T47D (cell line): ENCODE results near the gene PLA2G2F.

Source experiments
- DNase-seq, 2 experiments: peaks; one replicate each; pipeline versions ENCODE4 v3.0.0 to v3.0.0-alpha.2; 2011 to 2012; ENCODE audit warnings: low read depth in 1 of 2, low spot score in 1 of 2
- JUND ChIP-seq: IDR thresholded peaks from 2 replicates; pipeline ENCODE4 v1.6.1; 2012; ENCODE audit warnings: low read depth
- in situ Hi-C: cut with HindIII; loops from 2 replicates; pipeline ENCODE4 v1.10.0; 2016; ENCODE audit warnings: low sequenced_read_pairs, low pct_unique_long_range_greater_than_20kb

The PLA2G2F gene

DNA sequence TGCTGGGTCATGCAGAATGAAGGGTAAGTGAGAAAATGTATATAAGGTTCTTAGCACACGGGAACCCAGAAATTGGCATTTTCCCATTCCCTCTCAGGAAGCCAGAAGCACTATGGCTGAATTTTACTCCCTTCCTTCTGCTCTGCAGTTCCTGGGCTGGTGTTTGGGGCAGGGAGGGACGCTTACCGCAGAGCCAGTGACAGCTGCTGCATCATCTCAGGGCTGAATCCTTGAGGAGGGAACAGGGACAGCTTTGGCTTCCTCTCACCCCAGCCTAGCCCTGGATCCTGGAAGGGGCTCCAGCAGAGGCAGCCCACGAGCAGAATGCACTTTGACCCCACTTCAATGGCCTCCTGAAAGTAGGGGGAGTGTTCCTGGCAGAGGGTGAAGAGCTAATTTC lies 31.8 kb upstream of the PLA2G2F start:
- in situ Hi-C loops = no loop called here
- no peak for TF ChIP-seq JUND
- DNase-seq = no peak

DNA sequence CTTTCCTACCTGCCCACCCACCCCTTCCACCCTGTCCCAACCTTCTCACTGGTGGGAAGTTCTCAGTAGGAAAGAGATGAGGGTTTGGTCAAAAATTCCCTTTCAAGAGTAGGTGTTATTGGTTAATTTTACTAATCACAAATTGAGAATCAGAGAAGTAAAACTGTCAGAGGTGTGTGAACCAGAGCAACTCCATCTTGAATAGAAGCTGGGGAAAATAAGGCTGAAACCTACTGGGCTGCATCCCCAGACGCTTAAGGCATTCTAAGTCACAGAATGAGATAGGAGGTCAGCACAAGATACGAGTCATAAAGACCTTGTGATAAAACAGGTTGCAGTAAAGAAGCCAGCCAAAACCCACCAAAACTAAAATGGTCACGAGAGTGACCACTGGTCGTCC lies 31.3 kb upstream of the PLA2G2F start:
- no peak for TF ChIP-seq JUND
- no peak for DNase-seq
- in situ Hi-C loops = no loop called here

DNA sequence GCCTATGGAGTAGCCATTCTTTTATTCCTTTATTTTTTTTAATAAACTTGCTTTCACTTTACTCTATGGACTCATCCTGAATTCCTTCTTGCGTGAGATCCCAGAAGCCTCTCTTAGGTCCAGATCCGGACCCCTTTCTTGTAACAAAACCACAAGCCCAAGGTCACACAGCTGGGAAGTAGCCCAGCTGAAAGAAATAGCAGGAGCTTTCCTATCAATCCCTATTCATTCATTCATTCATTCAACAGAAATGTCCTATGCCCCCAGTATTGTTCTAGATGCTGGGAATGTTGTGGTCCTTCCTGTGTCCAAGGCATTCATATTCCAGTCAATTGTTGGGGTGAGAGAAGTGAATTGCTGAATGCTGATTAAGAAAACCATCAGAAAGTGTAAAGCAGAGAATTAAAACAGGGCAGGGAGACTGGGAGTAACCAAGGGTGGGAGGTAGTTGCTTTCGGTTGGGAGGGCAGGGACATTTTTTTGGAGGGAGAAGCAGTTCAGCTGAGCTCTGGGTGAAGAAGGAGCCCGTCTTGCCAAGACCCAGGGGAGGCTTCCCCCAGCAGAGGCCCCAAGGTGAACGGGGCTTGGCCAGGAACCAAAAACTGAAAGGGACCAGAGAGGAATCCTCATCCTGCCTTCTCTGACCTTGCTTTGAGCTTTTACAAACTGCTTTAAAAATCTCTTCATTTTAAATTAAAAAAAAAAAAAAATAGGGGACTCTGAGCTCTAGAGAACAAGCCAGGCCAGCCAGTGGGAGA lies 30.6 kb upstream of the PLA2G2F start:
- no peak for DNase-seq
- in situ Hi-C loops = no loop called here
- no peak for TF ChIP-seq JUND

DNA sequence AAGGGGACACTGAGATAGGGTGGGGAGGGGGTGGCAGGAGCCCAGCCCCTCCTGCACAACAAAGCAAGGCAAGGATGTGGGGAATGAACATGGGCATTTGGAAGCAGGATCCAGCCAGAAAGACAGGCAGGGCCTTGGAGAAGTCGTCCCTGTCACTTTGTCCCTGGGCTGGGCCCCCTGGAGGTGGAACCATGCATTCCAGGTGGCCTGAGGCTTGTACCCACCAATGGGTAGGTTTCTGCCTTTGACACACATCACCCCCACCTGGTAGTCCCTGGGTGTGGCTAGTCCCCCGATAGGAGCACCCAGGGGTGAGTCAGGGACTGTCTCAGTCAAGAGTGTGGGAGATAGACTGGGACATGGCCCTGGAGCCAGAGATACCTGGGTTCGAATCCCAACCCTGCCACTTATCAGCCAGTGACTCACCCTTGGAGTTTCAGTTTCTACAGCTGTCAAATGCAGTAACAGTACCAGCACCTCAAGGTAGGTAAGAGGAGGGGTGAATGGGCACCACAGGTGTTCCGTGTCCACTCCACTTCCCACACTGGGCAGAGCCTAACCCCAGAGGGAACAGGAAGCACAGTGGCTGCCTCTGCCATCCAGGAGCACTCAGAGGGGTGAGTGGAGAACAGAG lies 29.8 kb upstream of the PLA2G2F start:
- TF ChIP-seq JUND = no peak
- in situ Hi-C loops = no loop called here
- DNase-seq = no peak

DNA sequence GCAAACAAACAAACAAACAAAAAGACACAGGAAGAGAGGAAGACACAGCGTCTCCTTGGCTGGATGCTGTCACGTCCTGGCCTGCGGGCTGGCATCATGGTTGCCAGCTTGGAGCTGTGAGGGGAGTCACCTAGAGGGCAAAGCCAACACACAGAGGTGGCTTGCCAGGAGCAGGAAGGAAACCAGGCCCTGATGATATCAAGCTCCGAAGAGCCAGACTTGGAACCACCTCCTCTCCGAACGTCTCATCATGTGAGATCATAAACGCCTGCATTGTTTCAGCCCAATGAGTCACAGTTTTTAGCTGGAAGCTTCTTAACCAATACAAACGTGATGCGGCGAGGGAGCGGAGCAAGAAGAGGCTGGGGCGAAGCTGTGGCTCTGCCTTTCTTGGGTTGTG lies 28.4 kb upstream of the PLA2G2F start:
- DNase-seq = no peak
- no peak for TF ChIP-seq JUND
- in situ Hi-C loops = no loop called here

DNA sequence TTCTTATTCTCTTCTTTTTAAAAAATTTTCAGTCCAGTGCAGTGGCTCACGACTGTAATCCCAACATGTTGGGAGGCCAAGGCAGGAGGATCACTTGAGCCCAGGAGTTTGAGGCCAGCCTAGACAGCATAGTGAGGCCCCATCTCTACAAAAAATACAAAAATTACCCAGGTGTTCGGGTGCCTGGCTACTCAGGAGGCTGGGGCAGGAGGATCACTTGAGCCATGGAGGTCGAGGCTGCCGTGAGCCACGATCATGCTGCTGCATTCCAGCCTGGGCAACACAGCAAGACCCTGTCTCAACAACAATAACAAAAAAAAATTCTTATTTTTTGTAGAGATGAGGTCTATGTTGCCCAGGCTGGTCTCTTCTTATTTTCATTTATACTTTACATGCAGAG lies 27.7 kb upstream of the PLA2G2F start:
- no peak for TF ChIP-seq JUND
- in situ Hi-C loops = no loop called here
- no peak for DNase-seq

DNA sequence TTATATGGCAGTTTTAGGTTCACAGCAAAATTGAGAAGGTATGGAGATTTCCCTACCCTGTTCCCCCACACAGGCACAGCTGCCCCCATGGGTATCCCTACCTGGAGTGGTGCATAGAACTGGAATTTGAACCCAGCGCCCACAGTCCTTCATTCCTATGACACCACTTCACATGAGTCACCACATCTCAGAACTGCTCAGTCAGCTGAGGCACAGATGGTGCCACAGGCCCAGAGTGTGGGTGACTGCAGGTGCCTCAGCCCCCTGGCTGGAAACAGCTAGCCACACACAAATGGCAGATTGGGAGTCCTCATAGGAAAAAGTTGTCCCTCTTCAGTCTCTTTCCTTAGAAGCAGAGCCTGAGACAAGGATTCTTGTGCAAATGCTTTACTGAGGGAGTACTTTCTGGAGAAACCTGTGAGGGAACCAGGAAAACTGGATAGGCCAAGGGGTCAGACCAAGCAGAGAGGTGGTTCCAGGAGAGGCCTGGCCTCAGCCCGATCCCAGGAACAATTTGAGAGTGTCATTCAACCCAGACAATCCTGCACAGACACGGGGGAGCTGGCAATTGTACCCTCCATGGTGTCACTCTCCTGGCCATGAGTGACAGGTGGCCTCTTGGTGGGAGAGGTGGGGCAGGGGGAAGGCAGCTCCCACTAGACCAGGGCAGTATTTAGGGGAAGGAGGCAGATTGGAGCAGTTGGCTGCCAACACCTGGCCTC lies 26.7 kb upstream of the PLA2G2F start:
- no peak for DNase-seq
- in situ Hi-C loops = no loop called here
- no peak for TF ChIP-seq JUND

DNA sequence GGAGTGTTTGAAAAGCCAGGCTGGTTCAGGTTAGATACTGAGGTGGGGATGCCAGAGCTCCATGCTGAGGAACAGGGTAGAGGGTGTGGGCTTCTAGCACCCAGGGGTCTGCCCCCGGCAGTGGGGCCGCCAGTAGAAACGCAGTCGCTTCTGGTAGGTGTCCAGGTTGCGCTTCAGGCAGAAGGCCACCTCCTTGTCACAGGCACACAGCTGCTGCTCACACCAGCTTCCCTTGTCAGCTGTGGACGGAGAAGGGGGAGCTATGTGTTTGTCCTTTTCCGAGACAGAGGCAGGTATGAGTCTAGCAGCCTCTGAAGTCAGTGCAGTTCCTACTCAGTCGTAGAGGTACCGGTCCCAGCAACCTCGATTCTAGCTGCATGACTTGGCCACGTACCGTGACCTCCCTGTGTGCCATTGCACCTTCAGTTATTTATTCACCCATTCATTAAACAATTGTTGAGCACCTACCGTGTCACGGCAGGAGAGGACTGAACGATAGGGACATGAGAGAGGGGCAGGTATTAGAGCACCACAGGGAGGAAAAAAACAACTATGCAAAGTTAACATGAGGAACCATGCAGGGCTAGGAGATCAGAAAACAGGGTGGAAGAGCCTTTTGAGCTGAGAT lies 25.0 kb upstream of the PLA2G2F start:
- TF ChIP-seq JUND = no peak
- no peak for DNase-seq
- in situ Hi-C loops = no loop called here

DNA sequence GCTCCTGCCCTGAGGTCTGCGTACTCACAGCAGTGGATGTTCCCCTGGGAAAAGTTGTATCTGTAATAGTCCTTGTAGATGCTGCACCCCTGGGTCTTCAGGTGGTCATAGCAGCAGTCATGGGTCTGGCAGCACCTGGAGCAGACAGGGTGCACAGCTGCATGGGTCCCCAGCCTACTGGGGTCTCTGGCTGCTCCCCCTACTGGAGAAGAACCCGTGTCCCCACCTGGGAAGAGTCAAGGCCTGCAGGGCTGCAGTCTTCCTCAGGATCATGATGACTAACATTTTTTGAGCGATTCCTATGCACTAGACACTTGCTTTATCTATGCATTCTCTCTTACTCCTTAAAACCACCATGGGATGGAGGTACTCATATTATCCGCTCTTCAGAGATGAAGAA lies 23.6 kb upstream of the PLA2G2F start:
- DNase-seq = no peak
- in situ Hi-C loops = no loop called here
- no peak for TF ChIP-seq JUND

DNA sequence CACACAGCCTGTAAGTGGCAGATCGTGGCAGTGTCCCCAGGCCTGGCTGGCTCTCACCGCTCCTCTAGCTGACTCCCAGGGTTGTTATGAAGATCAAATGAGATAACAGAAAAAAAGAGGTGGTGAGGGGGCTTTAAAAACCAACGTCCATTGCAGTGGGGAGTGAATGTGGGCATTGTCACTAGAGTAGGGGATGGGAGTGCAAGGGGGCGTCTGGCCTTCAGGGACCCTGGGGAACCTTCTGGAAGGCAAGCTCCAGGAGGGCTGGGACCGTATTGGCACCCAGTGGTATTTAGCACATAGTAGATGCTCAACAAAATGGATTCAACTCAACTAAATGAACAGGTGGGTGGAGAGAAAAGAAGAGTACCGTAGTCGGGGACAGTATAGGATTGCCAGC lies 23.2 kb upstream of the PLA2G2F start:
- DNase-seq = no peak

DNA sequence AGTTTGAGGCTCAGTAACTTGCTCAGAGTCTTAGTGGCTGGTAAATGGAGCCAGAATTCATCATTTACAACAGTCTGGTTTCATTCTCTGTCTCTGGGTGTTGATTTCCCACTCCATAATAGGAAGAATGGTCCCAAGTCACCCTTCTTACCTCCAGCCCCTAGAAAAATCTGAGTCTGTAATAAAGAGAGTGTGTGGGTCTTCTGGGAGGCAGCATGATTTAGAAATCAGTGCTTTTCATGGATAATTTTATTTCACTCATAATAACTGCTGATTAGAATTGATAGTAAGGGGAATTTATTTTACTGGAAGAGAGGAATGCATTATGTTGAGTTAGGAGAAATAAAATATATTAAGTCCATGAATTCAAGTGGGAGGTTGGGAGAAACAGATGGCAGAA lies 21.9 kb upstream of the PLA2G2F start:
- no peak for TF ChIP-seq JUND

More for the DNA sequence above, 23.2 kb upstream of the PLA2G2F start:
- in situ Hi-C loops = no loop called here
- no peak for TF ChIP-seq JUND

DNA sequence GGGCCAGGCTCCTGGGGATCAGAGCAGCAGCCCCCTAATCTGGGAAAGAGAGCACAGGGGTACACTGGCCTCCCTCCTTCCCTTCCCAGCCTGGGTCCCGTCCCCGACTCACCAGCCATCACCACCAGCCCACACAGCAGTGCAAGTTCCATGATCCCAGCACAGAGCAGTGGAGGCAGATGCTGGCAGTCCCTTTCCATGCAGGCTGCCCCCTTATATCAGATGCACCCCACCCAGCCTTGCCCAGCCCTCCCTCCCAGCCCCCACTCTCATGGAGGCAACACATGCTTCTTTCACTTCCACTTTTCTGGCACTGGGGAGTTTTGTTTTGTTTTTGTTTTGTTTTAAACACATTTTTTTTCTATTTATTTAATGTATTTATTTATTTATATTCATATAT lies 19.8 kb upstream of the PLA2G2F start, which contains the start of gene PLA2G2D:
PLA2G2D (minus strand) TSS at position 190 of the 400 bp plus-strand sequence; CDS start at position 152, 38 bp downstream.
- DNase-seq = no peak
- TF ChIP-seq JUND = no peak
- in situ Hi-C loops = no loop called here

More for the DNA sequence above, 21.9 kb upstream of the PLA2G2F start:
- no peak for DNase-seq
- in situ Hi-C loops = no loop called here
